ENCODE results near the gene NR4A3.
"Not testable (repeated sequence)": the region's sequence is repeated elsewhere in the genome, so short reads cannot be mapped to it uniquely, and the experiment has no call there.

NR4A3 gene
- total RNA-seq, result 196 reads per million, percentile 92 among the genes with 10 or more reads in this experiment

DNA sequence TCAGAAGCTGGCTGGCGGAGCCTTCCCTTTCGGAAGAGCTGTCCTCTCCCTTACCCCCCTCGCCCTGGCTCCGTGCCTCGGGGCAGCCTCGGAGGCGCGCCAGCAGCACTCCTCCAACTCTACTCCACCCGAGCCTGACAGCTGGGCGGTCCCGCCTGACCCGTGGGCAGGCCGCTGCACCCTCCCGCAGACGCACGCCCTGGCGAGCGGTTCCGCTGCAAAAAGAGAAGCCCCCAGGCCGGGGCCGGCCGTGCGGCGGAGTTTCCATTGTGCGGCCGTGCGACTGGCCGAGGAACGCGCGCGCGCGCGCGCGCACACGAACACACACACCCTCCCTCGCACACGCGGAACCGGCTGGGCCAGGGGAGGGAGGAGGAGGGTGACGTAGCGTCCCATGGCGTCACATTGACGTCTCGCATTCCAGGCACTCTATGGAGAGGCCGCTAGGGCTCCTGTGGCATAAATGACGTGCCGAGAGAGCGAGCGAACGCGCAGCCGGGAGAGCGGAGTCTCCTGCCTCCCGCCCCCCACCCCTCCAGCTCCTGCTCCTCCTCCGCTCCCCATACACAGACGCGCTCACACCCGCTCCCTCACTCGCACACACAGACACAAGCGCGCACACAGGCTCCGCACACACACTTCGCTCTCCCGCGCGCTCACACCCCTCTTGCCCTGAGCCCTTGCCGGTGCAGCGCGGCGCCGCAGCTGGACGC lies at the start of gene NR4A3:
Gene NR4A3, plus strand, starts transcription at position 490 of the 713 bp plus-strand sequence. CDS start 6,158 bp downstream, outside the sequence.
- DNase-seq, result peak; percentile 91

DNA sequence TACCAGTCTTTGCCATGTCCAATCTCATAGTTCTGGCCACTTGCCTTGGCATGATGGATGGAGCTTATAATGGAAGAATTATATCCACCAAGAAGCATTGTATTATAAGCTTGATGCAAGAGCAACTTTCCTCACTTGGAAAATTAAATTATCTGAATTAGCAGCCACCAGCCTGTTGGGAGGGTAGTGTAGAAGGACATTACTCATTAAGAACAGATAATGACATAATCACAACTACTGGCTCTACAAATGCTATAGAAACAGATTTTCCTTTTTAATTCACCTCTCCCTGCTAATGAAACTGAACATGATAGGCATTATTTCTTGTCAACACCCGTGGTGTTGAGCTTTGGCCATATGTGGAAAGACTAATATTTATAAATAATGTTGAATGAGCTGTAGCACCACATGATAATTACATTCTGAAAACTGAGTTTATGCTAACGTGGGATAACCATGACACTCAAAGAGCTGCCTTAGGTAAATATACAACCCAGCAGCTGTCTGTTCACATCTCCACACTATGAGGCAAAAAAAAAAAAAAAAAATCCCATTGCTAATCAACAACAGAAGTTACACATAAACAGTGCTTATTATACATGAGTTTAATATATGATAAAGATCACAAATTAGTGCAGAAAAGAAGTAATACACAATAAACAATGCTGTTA lies 48.1 kb upstream of the NR4A3 start:
- no peak for DNase-seq

DNA sequence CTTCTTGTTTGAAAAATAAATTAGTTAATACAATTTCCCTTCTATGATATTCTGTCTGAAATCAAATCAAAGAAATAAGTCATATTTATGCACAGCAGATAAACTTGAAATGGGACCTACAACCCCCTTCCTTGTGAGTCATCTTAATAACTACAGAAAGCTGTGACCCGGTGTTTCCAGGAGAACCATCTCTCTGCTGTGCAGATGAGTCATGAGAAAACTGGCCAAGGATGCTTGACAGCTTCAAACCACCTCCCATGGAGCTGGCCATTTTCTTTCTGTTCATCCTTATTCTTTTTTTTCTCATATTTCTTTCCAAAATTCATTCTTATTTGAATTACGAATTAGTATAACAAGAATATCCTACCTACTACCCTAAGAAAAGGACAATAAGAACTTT lies 43.4 kb upstream of the NR4A3 start:
- no peak for DNase-seq

DNA sequence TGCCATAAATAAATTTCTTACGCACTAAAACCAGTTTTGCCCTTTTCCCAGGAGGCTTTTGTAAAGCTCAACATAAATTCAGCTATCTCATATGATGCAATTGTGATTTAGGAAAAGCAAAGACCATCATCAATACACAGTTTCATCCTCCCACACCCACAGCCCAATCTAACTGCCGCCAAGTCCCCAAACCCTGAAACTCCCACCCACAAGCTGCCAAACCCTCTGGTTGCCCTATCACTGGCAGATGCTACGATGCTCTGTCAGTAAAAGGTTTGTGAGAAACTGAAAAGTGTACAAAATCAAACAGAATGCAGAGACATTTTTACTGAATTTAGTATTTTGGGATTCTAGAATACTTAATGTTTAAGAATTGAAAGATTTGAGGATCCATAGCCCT lies 42.8 kb upstream of the NR4A3 start:
- DNase-seq, result no peak

DNA sequence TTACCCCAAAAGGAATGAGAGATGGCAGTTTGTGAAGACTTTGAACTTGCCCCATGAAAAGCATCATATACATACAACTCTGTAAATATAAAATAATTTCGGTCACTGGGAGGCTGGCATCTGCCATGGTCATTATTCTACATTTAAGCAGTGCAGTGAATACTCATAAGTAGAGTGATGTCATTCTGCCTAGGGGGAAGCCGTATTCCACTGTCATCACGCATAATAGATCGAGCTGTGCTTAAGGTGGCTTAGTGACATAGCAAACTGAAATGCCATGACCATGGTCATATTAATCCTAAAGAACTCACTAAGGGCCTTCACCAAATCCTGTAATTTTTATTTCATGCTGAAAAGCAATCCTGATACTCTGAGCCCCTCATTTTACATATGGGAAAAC lies 42.4 kb upstream of the NR4A3 start:
- DNase-seq, result no peak

DNA sequence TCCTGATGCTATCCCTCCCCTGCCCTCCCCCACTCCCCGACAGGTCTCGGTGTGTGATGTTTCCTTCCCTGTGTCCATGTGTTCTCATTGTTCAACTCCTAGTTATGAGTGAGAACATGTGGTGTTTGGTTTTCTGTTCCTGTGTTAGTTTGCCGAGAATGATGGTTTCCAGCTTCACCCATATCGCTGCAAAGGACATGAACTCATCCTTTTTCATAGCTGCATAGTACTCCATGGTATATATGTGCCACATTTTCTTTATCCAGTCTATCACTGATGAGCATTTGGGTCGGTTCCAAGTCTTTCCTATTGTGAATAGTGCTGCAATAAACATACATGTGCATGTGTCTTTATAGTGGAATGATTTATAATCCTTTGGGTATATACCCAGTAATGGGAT lies 39.3 kb upstream of the NR4A3 start:
- not testable (repeated sequence) for DNase-seq

DNA sequence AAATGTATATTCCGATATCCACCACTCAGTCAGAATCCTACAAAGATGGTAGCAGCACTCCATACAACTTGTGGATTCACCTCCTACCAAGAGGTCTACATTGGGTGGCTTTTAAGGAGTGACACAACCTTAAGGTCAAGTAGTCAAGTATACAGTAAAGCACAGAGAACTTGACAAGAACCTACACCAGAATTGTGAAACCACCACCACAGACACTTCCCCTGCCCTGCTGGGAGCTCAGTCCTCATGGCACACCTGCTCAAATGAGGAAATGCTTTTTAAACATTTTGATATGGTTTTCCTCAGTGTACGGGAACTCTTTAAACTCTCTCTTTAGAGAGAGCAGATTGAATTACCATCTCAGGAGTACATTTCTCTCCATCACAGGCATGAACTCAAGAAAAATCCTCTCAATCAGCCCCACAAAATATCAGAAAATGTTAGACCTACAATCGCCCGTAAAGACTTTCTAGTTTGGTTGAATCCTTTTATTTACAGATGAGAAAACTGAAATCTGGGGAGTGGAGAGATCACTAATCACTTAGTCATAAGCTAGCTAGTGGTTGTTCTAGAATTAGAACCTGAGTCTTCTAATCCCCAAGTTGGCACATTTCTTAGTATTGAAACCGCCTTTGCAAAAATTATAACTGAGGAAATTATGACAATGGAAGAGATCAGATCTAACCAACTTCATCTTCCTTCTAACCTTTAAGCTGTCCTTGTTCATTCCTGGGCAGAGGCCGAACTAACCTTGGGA lies 38.5 kb upstream of the NR4A3 start:
- DNase-seq, result no peak

DNA sequence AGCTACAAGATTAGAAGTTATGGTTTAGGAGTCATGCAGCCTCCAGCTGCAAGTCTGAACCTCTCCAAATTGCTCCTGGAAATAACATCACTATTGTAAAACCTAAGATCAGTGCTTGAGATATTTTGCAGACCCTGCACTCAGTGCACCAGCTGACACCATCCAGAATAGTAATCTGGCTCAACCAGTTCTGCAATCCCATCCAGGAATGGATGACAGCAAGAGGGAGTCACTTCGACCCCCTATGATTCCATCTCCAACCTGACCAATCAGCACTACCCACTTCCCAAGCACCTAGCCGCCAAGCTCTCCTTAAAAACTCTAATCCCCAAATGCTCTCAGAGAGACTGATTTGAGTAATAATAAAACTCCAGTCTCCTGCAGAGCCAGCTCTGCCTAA lies 37.9 kb upstream of the NR4A3 start:
- no peak for DNase-seq

DNA sequence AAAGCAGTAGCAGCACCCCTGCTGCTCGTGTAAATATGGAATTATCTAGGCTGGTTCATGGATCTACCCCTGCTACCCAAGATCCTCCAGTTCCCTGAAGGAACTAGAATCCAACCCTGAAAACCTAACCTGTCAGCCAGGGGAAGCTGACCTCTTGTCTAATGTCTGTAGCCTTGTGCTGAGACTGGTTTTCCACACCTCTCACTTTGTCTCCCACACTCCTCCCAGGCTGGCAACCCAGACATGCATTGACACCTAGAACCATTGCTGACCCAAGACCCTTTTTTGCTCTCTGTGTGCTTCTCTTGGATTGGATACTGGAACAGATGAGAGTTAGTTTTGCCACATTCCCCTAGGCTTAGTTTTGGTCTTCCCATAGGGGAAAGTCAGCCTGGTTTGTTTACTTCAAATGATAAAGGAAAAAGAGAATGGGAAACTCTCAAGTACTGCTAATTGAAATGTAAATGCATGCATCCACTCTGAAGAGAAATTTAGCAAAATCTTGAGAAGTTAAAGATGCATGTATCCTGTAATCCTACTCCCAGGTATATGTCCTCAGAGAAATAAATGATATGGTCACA lies 36.6 kb upstream of the NR4A3 start:
- DNase-seq, result no peak

DNA sequence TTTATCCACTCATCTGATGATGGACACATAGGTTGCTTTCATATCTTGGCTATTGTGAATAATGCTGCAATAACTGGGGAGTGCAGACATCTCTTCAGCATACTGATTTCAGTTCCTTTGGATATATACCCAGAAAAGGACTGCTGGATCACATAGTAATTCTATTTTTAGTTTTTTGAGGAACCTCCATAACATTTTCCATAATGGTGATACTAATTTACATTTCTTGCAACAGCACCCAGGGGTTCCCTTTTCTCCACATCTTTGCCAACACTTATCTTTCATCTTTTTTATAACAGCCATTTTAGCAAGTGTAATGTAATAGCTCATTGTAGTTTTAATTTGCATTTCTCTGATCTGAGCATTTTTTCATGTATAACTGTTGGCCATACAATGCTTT lies 34.1 kb upstream of the NR4A3 start:
- DNase-seq, result no peak

DNA sequence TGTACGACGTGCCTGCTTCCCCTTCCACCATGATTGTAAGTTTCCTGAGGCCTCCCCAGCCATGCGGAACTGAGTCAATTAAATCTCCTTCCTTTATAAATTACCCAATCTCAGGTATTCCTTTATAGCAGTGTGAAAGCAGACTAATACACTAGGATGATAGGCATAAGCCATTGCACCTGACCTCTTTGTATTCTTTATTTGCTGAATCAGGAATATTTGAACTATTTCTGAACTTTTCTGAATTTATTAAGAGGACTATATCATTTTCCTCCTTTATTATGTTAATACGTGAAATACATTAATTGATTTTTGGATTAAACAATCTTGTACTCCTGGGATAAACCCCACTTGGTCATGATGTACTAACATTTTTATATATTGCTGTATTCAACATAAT lies 28.2 kb upstream of the NR4A3 start:
- no peak for DNase-seq

DNA sequence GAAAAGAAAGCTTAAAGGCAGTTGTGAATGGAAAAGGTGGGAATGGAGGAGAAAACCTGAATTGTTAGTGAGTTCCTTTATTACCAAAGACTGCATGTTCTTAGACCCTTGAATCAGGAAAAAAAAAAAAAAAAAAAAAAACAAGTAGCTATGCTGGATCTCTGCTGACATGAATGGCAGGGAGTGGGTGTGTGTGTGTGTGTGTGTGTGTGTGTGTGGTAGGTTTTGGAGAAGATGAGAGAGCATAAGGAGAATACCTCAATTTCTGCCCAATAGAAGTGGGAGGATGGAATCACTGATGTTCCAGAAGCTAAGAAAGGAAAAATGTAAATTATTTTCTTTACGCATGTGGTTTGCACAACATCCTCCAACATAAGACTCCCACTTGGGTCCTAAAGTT lies 25.5 kb upstream of the NR4A3 start:
- DNase-seq, result no peak

DNA sequence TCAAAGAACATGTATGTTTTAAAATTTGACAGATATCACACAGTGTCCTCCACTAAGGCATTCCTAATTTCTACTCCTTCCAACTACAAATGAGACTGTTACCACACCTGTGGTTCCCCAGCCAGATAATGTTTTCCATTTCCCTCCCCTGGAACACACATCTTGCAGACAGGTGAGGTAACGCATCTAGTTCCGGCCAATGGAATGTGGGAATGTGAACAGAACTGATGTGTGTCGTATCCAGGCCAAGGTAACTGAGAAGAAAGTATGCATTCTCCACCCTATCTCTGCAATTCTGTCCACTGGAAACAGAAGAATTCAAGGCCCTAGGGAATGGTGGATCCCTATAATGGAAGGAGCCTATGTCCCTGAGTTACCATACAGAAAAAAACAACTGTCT lies 19.9 kb upstream of the NR4A3 start:
- no peak for DNase-seq

DNA sequence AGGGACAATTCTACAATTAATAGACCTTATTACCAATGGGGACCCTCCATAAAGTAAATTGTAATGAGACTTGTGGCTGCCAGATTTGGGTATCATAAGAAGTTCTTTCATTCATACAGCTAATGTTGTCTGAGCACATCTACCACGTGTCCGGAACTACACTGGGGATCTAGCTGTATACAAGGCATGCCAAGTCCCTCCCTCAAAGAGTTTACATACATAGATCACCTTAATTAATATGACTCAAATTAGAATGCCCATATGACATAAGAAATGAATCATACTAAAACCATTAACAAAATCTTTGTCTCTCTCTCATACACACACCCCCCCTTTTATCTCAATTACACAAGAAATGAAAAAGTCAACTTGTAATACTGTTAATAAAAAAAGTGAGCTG lies 18.0 kb upstream of the NR4A3 start:
- DNase-seq, result no peak

DNA sequence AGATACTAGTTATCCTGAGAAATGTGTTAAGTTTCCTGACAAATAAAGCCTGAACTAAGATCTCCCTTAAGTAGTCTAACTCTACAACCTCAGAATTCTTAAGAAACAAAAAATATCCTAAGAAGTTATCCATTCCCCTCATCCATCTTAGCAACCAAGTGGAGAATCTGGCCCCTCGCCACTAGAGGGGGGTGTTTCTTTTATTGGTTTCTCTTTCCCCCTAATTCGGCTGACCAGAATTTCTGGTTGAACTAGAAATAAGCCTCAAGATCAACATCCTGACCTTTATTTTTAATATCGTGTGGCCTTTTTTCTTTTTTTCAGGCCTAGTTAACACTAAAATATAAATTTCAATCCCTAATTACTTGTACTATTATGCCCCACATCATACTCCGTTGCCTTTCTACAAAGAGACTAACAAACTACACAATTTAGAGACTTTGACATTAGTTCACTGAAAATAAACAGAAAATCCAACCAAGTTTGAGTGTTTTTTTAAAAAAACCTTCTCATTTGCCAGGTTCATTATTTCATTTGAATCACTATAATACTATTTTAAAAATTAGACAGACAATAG lies 14.3 kb upstream of the NR4A3 start:
- DNase-seq, result peak; percentile 64

DNA sequence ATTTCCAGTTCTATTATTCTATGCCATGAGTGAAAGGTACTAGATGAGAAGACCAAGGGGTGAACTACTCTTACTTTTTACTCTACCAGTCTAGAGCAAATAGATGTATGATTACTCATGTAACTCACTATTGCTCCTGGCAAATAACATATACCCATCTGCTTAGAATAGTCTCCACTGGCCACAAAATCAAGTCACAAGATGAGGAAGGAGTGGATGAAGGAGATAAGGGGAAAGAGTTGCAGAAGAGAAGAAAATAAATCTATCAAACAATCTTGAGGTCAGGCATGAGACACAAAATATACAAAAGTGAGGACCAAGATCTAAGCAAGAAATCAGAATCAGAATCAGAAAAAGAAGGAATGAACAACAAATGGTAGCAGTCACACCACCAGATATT lies 13.7 kb upstream of the NR4A3 start:
- no peak for DNase-seq

DNA sequence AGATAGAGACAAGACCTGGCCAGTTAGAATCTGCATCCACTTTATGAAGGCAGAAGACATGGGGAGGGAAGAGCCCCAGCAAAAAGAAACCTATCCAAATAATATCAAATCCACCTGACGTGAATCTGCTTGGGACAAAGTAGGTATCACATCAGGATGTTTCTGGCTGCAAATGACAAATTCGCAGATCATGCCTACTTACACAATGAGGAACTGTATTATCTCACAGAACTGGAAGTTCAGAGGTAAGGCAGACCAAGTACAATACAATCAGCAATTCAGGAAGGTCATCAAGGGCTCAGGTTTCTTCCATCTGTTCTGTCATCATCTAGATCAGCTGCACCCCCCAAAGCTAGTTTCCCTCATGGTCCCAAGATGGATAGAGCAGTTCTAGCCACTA lies 13.2 kb upstream of the NR4A3 start:
- no peak for DNase-seq

DNA sequence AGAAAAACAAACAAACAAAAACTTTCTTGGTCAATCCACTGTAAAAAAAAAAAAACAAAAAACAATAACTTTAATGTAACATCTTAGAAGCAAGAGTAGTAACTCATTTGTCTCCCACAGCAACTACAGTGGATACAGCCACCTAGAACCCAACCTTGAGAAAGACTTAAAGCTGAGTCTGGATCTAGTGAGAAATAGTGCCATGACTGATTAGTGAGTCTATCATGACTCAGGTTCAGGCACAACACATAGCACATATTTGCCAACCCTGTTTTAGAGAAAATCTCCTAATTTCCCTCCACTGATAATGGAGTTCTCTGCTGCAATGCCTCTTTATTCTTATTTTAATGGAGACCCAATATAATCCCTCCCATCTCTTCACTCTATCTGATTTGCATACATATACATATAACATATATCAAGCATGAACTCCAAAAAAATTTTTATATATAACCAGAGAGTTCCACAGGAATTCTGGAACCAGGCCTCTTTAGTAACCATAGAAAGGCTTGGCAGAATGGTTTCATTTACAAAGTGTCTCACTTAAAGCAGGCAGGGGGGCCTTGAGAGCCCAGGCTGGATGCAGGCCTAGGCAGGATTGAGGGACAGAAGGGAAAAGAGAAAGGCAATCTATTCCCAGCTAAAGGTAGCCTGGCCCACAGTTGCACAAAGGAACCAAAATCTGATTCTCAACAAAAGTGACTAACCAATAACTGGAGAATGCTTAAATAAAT lies 11.9 kb upstream of the NR4A3 start:
- DNase-seq, result no peak

DNA sequence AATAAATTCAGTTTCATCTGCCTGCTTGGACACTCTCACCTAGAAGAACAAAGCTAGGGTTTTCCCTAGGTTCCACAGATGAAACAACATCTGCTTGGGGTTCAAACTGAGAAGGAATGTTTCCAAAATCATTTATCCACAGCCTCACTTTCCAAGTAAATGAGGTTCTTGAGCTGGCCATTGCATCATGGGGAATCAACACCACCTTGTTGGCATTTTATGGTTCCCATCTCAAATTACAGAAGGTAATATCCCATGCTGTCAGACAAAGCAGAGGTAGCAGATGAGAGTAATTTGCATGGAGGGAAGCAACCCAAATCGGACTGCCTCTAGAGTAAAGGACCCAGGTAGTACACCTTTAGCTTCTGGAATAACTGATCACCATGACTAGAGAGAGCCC lies 10.5 kb upstream of the NR4A3 start:
- DNase-seq, result no peak

DNA sequence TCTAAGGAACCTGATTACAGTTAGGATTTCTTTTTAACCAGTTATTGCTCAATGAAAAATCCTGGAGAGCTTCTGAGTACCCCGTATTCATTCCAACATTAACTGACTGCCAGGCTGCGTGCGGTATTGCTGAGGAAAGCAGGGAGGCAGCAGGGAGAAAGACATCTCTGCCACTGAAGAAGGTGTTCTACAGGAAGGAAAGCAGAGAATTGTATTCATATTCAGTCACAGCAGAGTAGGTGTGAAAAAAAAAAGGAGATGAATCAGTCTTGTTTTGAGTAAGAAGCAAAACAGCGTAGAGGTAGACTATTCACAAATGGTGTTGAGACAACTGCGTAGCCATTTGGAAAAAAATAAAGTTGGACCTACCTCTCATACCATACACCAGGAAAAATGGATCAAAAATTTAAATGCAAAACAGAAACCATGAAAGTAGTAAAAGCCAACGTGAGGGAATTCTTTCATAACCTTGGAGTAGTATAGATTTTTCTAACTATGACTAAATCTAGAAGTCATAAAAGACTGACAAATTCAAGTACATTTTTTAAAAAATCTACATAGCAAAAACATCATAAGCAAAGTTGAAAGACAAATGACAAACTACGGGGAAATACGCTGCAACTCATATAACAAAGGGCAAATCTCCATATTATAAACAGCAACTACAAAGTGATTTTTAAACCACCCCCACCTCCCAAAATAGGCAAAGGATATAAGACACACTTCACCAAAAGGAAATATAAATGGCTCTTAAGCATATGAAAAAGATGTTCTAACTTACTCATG lies 9.9 kb upstream of the NR4A3 start:
- DNase-seq, result no peak

DNA sequence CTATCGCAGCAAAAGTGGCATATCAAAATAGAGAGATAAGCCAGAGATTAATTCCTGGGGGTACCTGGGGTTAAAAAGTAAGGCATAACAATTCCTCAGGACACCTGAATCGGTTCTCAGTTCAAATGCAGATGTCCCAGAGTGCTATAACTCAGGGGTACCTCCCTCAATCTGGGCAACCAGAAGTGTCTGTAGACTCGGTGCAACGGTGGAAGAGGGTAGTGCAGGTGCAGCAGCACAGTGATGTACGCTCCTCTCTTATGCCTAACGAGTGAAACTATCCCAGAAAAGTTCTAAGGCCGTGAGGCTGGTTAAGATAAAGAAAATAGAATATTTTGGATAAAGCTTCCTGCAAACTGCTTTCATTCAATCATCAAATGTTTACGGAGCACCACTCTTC lies 7.9 kb upstream of the NR4A3 start:
- DNase-seq, result no peak

DNA sequence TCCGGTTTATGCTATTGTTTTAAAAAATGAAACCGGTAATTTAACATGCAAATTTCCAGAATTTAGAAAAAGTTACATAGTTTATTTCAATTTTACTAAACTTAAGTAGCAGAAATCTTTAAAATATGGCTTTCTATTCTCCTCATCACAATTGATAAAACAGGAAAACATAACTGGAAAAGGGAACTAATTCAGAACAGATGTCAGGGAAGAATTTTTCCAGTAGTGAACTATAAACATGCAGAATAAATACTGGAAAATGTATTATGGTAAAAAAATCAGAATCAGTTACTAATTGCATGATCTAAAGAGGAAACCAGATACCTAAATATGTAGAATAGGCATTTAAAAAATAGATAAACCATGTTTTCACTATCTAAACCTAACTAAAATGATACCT lies 7.3 kb upstream of the NR4A3 start:
- no peak for DNase-seq

Measured in effector CD4-positive, alpha-beta T cell (primary cell).